ENCODE data around the gene ASB3.
"Not testable (repeated sequence)": the region's sequence is repeated elsewhere in the genome, so short reads cannot be mapped to it uniquely, and the experiment has no call there.

Gene ASB3

GRCh38 chr2:53823639-53824038 is 36.9 kb upstream of the ASB3 start:
- TF ChIP-seq CTCF (IDR thresholded peaks at IDR 0.05; ENCODE audit: low read depth, low read length, poor library complexity, severe bottlenecking) = peak; percentile 46
- H3K79me2 ChIP-seq (ENCODE audit: control insufficient read depth, low read length); H3K4me3 ChIP-seq (ENCODE audit: low read length); H3K27me3 ChIP-seq (ENCODE audit: control insufficient read depth, low read length); H3F3A ChIP-seq (ENCODE audit: control insufficient read depth, insufficient read depth); H3K4me1 ChIP-seq (ENCODE audit: control insufficient read depth, low read length); H3K27ac ChIP-seq (ENCODE audit: low read depth, low read length); H3K9me3 ChIP-seq (ENCODE audit: control insufficient read depth, insufficient read depth, low read length); H3K9me2 ChIP-seq (replicated peaks; ENCODE audit: control insufficient read depth, low read length); H4K20me1 ChIP-seq (ENCODE audit: control insufficient read depth, insufficient read depth, low read depth, low read length); H3K36me3 ChIP-seq (ENCODE audit: control insufficient read depth, low read length); H3K4me2 ChIP-seq (ENCODE audit: low read length): not testable (repeated sequence)

DNA sequence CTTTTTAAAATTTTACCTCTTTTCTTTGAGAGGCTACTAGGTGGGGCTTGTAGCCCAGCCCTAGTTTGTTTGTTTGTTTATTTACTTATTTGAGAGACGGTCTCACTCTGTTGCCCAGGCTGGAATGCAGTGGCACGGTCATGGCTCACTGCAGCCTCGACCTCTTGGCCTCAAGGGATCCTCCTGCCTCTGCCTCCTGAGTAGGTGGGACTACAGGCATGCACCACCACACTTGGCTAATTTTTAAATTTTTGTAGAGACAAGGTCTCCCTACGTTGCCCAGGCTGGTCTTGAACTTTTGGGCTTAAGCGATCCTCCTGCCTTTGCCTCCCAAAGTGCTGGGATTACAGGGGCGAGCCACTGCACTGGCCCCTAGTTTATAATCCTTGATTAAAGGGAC is 35.1 kb upstream of the ASB3 start:
- H3K9me2 ChIP-seq (replicated peaks; ENCODE audit: control insufficient read depth, low read length) = no peaks in the 10 kb centered on the region
- no peaks in the 10 kb centered on the region for H3F3A ChIP-seq (ENCODE audit: control insufficient read depth, insufficient read depth)
- no peaks in the 10 kb centered on the region for H3K9me3 ChIP-seq (ENCODE audit: control insufficient read depth, insufficient read depth, low read length)
- H3K36me3 ChIP-seq (ENCODE audit: control insufficient read depth, low read length) = peaks cover 16% of the 10 kb centered on the region
- H3K27me3 ChIP-seq (ENCODE audit: control insufficient read depth, low read length) = no peaks in the 10 kb centered on the region
- H4K20me1 ChIP-seq (ENCODE audit: control insufficient read depth, insufficient read depth, low read depth, low read length) = no peaks in the 10 kb centered on the region
- no peak overlapping the region for H3K4me2 ChIP-seq (ENCODE audit: low read length)
- no peaks in the 10 kb centered on the region for H3K79me2 ChIP-seq (ENCODE audit: control insufficient read depth, low read length)
- no peaks in the 10 kb centered on the region for H3K4me1 ChIP-seq (ENCODE audit: control insufficient read depth, low read length)
- H3K4me3 ChIP-seq (ENCODE audit: low read length) = no peak overlapping the region
- TF ChIP-seq CTCF (IDR thresholded peaks at IDR 0.05; ENCODE audit: low read depth, low read length, poor library complexity, severe bottlenecking) = no peak
- no peak for TF ChIP-seq EZH2phosphoT487 (IDR thresholded peaks at IDR 0.05; ENCODE audit: borderline replicate concordance, low read length)
- no peak overlapping the region for H3K27ac ChIP-seq (ENCODE audit: low read depth, low read length)

DNA sequence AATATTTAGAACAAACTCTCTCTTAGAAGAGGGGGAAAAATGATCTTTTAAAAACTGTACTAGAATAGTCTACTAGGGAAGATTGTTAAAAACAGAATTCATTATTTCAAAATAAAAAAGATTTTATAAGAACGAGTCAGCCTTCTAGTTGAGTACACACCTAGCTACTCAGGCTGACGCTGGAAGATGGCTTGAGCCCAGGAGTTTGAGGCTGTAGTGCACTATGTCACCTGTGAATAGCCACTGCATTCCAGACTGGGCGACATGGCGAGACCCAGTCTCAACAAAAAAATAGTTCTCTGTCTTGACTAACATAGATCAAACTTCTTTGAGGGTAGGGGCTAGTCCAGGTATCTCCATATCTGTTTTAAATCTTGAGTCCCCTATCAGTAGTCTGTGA is 34.0 kb upstream of the ASB3 start:
- no peaks in the 10 kb centered on the region for H4K20me1 ChIP-seq (ENCODE audit: control insufficient read depth, insufficient read depth, low read depth, low read length)
- no peak overlapping the region for H3K4me2 ChIP-seq (ENCODE audit: low read length)
- peaks cover 19% of the 10 kb centered on the region for H3K36me3 ChIP-seq (ENCODE audit: control insufficient read depth, low read length)
- H3K27ac ChIP-seq (ENCODE audit: low read depth, low read length) = no peak overlapping the region
- no peaks in the 10 kb centered on the region for H3K27me3 ChIP-seq (ENCODE audit: control insufficient read depth, low read length)
- no peaks in the 10 kb centered on the region for H3K79me2 ChIP-seq (ENCODE audit: control insufficient read depth, low read length)
- no peaks in the 10 kb centered on the region for H3K4me1 ChIP-seq (ENCODE audit: control insufficient read depth, low read length)
- H3K9me2 ChIP-seq (replicated peaks; ENCODE audit: control insufficient read depth, low read length) = no peaks in the 10 kb centered on the region
- H3K9me3 ChIP-seq (ENCODE audit: control insufficient read depth, insufficient read depth, low read length) = no peaks in the 10 kb centered on the region
- TF ChIP-seq EZH2phosphoT487 (IDR thresholded peaks at IDR 0.05; ENCODE audit: borderline replicate concordance, low read length) (no peak), CTCF (IDR thresholded peaks at IDR 0.05; ENCODE audit: low read depth, low read length, poor library complexity, severe bottlenecking) (no peak)
- H3F3A ChIP-seq (ENCODE audit: control insufficient read depth, insufficient read depth) = no peaks in the 10 kb centered on the region
- no peak overlapping the region for H3K4me3 ChIP-seq (ENCODE audit: low read length)

- Histone ChIP-seq H3K27ac (ENCODE audit: low read depth, low read length) (no peak overlapping the region), H3K9me2 (replicated peaks; ENCODE audit: control insufficient read depth, low read length) (no peaks in the 10 kb centered on the region), H3K9me3 (ENCODE audit: control insufficient read depth, insufficient read depth, low read length) (no peaks in the 10 kb centered on the region), H3K79me2 (ENCODE audit: control insufficient read depth, low read length) (no peaks in the 10 kb centered on the region), H3K4me2 (ENCODE audit: low read length) (no peak overlapping the region), H3F3A (ENCODE audit: control insufficient read depth, insufficient read depth) (no peaks in the 10 kb centered on the region), H3K4me3 (ENCODE audit: low read length) (no peak overlapping the region), H3K27me3 (ENCODE audit: control insufficient read depth, low read length) (no peaks in the 10 kb centered on the region), H3K36me3 (ENCODE audit: control insufficient read depth, low read length) (peaks cover 25% of the 10 kb centered on the region), H3K4me1 (ENCODE audit: control insufficient read depth, low read length) (no peaks in the 10 kb centered on the region), H4K20me1 (ENCODE audit: control insufficient read depth, insufficient read depth, low read depth, low read length) (no peaks in the 10 kb centered on the region)
- no peak for TF ChIP-seq CTCF (IDR thresholded peaks at IDR 0.05; ENCODE audit: low read depth, low read length, poor library complexity, severe bottlenecking)
- TF ChIP-seq EZH2phosphoT487 (IDR thresholded peaks at IDR 0.05; ENCODE audit: borderline replicate concordance, low read length) = no peak
Observed at GRCh38 chr2:53820048-53820447, 33.3 kb upstream of the ASB3 start.
